DMS114 treated with DMSO at 0.1 percent for 48 hours (cell line): Measurements from ENCODE around the gene PTPRG.

Source experiments
- DNase-seq: peaks from one replicate; lab custom pipeline; 2025; ENCODE audit not compliant: unreplicated experiment; lab: John Stamatoyannopoulos, UW

The PTPRG gene

DNA sequence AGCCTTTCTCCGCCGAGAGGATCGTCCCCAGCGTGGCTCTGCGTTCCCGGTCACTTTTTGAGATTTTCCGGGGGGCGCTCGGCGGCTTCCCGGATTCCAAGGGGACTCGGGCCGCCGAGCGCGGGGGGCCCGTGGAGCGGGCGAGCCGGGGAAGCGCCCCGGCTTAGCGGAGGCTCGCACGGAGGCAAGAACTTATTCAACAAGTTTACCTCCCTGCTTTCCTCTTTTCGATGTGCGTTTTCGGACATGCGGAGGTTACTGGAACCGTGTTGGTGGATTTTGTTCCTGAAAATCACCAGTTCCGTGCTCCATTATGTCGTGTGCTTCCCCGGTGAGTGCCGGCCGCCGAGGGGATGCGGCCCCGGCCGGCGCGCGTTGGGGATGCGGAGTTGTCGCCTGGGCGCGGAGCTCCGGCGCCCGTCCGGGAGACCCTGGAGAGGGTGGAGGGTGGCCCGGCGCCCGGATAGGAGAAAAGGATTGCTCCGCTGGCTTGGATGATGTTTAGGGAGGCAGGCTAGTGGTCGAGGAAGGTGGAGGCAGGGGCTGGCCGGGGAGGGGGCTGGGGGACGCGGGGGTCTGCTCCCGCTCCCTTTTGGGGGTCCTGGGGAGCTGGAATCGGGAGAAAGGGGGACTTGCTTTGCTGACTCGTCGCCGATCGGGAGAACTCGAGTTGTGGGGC, 810 bp downstream of the PTPRG start:
- no peak for DNase-seq

DNA sequence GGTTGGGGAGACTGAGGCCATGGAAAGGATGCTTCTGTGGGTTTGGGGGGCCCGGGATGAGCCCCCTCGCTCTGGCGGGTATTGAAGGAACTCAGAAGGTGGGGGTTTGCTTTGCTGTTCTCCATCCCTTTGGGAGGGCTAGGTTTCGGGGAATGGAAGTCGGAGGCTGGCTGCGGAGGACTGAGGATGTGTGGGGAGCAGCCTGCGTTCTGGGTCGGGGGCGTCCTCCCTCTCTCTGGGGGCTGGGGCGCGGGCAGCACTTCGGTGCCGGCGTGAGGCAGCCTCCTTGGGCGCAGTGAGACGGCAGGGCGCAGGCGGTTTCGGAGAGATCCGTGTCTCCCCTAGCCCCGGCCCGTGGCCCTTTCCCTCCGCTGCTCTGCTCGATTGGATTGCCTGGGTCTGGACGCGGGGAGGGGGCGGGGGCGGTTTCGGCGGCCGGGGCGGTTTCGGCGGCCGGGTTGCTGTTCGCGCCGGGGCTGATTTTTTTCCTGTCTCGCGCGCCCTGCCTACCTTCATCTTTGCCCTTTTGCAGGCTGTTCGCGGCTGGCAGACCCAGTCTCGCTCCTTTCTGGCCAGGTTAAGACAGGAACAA, 1.4 kb downstream of the PTPRG start:
- DNase-seq: no peak

DNA sequence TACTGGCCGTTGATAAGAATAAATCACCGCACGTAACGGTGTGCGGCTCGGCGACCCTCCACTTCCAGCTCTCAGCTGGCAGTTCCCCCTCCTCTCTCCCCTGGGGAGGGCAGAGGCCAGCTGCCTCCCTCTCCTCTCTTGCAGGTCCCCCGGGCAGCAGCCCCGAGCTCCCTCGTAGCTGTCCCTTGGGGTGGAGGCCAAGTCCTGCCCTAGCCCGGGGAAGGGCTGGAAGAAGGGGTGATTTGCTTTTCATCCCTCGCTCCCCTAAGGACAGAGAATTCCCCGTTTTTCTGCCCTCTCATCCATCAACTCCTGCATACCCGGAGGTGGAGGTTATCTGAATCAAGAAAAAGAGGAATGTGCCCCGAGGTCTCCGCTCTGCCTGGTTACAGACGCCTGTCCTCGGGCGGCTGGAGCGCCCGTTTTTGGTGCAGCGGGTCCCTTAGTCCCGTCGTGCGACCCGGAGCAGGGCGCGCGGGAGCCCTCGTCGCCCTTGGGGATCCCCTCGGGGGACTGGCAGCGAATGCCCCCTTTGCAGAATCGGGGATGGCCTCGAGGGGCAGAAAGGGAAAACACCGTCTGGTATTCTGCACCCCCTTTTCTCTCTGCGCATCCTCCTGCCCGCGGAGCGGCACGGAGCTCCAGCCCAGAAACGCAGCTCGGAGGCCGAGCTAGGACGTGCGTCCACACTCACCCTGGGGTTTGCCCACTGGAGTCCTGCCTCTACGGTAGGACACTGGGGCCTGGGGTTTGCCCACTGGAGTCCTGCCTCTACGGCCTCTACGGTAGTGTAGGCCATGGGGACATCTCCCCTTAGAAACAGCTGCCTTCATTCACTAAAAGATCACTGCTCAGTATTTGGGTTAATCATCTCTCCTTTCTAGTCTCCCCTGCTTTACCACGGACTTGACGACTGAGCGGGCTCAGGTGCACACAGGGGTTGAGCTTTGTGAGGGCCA, 2.2 kb downstream of the PTPRG start:
- DNase-seq: no peak

DNA sequence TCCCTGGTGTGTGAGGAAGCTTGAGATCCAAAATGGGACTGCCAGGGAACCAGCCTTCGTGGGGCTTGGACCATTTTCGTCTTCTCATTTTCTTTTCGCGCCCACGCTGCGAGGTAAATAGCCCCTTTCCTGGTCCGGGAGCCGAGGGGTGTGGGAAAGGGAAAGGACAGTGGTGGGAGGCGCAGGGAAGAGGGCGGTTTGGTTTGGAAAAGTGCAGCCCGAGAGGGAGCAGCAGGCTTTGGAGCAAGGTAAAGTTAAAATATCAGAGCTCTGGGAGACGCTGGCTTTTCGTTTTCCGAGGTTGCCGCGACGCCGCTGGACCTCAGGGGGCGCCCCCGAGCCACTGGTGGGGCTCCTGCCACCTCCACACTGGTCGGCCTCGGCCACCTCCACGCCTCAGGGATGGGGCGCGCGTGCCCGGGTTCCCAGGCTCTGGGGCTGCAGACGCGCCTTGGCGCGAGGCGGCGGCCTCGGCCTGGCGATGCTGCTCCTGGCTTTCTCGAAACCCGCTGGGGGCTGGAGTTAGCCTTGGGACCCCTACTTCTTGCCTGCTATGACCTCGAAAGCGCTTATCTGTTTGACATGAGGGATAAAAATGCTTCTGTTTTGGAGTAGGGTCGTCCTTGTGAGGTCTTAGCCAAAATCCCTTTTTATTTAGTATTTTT, 3.2 kb downstream of the PTPRG start:
- no peak for DNase-seq

DNA sequence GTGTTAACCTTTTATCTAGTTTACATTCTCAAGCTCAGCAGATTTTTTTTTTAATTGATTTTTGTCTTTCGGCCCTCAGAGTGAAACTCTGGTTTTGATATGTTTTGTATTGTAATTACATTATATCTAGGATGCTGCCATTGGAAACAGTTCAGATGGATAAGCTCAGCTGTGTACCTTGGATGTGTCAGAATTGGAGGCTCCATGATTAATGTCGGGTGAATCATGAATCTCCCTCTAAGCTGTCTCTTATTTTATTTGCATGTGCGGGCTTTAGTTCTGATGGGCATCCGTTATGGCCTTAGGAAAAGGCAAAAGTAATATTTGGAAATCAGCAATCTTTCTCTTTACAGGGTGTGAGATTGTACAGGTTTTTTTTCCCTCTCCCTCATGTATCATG, 4.2 kb downstream of the PTPRG start:
- DNase-seq: no peak

DNA sequence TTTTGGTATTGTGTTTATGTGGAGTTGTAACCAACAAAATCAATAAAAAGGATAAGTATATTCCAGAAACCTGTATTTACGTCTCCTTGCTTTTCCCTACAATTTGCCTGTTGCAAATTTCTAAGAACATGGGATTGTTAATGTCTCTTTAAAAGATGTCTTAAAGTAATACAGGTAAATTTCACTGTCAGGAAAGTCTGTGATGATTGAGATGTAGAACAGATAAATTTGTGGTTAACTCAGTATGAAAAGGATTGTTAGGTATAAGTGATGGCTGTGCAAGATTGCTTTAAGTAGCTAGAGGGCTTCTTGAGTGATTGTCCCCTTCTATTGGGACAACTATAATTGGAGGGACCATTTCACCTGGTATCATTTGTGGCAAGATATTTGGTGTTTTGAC, 6.8 kb downstream of the PTPRG start:
- DNase-seq: no peak

DNA sequence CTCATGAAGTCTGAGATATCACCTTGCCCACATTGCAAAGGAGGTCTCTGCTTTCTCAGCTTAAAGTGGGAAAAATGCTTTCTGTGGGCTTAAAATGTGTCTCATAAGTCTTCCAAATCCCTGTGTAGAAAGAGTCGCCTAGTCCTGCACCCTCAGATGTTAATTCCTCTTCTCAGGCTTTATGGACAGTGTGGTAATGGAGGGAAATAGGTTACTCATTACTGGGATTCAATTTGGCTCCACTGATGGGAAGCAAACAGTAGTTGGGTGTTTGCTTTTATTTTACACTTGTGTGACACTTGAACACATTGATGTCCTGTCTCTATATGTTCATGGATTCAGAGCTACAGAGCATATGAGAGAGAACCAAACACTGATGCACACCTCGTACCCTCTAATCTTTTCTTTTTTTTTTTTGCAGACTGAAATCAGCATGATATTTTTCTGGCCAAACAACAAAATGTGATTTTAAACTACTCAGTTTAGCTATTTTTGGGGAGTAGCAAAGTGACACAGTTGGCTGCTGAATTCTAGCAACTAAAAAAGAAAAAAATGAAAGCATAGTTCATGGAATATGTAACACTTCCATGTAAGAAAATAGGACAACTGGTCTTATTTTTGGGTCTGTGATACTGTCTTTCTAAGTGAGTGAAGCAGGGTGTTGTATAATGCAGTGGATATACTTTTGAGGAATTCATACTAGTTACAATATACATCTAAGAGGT, 8.6 kb downstream of the PTPRG start:
- no peak for DNase-seq

DNA sequence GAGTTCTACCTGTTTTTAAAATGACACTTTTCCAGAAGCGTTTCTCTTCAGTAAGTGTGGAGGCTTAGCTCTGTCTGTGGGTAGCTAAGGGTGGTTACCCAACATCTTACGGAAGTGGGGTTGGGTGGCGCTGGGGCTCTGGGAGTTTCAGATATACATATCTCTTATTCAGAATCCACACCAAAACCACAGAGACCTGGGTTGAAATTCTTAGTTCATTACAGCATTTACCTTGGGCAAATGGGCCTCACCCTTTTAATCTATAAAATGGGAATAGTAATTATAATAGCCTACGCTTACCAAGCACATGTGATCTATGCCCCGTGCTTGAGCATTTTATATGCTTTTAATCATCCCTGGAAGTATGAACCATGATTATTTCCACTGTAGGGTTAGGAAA, 9.4 kb downstream of the PTPRG start:
- DNase-seq: no peak

DNA sequence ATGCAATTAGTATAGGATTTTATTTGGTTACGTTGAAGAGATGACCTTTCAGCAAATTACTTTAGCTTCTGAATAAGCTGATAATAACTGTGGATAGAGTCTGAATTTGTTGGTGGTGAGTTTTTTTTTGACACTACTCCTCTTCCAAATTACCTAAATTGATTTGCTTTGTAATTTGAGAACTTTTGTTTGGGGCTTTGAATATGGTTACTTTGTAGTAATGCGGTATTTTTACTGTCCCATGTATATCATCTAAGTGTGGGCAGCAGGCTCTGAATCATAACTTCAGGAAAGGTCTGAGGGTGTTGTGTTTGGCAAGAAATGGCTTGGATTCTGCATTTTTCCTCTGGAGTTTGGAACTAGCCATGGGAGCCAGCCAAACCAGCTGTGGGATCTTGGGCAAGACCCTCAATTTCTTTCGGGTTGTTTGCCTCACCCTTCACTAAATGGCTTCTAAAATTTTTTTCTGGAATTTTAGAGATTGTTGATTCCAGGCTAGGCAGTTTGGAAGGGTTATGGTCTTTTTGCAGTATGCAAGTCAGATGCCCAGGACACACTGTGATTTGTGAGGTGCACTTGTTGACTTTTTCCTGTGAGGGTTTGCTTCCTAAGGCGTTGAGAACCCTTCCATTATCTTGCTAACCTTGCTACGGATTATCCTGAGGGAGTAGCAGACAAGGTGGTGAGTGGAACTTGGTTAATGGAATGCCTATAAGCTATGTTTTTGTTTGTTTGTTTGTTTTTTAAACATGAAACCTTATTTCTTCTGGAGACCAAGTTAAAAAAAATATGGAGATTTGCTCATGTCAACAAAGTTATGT, 10.4 kb downstream of the PTPRG start:
- DNase-seq: no peak

DNA sequence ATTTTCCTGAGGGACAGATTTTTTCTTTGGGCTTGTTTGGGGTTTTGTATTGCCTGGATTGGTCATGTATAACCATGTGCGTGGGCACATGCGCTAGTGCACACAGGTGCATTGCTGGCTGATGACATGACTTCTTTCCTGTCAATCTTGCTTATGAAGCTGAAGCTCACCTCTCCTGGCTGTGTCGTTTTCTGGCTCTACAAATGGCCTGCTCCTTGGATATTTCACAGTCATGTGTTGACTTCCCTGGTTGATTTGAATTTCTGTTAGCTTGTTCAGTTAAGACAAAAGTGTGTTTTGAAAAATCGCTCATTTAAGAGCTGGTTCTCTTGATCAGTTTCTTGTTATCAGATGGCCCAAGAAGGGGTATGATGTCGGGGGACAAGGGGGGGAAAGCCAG, 11.5 kb downstream of the PTPRG start:
- no peak for DNase-seq

DNA sequence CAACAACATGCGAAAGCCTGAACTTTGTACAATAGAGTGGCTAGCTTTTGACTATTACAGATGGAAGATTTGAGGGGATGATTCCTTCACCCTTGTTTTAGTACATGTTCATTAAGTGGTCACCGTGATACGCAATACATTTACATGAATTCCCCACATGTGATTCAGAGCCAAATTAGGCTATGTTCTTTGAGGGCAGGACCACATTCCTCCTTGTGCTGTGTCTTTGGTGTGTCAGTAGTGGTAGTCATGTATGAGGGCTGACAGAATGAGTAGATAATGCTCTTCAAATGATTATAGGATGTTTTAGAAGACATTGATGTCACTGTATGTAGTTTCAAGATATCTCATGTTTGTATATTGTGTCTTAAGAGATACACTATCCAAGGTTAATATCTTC, 12.1 kb downstream of the PTPRG start:
- DNase-seq: no peak

DNA sequence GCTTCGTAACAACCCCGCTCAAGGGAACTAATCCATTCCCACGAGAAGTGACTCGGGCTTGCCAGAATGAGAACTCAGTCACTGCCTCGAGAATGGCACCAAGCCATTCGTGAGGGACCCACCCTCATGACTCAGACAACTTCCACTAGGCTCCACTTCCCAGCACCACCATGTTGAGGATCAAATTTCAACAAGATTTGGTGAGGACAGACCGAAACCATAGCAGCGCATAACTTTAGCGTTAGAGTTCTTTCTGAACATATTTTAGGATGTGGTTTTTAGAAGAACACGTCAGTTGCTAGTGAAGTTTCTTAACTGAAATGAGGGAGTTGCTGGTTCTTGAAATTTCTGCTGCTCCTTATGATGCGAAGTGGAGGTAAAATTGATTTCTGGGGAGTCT, 13.5 kb downstream of the PTPRG start:
- DNase-seq: no peak

DNA sequence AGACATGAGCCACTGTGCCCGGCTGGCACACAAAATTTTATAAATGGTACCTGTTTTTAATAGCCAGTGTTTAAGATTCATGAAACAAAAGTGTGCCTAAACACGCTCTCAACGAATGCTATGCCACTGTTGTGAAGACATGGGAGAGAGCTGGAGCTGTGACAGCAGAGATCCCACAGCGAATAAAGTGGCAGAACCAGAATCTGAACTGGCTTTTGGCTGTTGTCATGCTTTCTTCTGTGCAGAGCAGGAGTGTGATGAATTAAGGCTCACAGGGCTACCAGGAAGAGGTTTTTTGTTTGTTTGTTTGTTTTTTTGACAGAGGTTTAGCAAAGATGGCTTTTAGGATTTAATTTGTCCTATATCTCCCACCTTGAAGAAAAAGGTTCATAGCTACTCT, 14.5 kb downstream of the PTPRG start:
- no peak for DNase-seq

DNA sequence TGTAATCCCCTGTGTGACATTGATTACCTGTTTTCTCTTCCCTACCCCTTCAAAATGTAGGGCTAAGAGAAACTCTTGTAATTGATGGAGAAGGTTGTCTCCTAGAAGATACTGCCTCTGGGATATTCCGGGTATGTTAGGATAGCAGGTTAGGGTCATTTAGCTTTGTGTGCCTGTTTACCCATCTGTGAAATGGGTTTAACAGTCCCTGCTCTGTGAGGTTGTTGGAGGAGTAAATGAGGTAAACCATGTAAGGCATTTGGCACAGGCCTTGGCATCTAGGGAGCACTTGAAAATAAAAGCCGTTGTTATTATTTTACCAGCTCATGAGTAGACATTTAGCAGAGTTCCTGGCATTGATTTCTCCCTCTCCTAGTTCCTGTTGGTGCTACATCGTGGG, 16.4 kb downstream of the PTPRG start:
- DNase-seq: no peak

DNA sequence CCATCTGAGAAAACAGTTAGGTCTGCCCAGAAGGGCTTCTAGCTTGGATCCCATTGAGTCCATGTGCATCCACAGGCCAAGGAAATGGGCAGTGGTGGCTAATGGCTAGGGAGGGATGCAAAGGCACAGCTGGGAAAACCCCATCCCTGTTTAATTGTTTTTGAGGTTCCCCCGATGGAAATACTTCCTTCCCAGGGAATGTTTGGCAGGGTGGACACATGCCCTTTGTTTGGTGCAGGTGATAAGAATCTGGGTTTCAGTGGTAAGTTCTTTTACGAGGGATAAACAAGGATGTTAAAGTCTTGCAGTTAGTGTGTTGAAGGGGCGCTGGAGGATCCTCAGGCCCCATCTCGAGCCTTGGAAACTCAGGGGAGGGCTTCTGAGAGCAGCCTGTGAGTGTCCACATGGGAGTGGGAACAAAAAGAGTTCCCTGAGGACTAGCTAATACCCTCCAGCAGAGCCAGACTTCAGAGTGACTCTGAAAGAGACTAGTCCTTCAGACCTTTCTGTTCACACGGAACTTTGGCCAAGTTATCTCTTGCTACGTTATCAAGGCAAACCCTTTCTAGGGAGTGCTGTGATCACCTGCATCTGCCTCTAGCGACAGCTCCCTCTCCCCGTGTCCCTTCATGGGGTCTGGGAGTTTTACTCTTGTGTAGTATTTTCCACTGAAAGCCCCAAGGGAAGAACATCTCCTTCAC, 17.4 kb downstream of the PTPRG start:
- no peak for DNase-seq

DNA sequence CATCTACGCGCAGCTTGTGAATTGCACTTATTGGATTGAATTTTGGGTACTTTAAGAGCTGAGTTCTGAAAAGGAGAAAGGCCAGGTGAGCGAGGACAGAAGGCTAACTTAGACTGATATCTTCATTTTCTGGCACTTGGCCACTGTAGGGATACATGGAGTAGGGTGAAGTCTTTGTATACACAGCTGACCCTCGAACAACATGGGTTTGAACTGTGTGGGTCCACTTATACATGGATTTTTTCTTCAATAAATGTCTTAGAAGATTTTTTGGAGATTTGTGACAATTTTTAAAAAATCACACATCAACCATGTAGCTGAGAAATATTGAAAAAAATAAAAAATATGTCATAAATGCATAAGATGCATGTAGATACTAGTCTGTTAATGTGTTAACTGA, 18.3 kb downstream of the PTPRG start:
- DNase-seq: no peak

DNA sequence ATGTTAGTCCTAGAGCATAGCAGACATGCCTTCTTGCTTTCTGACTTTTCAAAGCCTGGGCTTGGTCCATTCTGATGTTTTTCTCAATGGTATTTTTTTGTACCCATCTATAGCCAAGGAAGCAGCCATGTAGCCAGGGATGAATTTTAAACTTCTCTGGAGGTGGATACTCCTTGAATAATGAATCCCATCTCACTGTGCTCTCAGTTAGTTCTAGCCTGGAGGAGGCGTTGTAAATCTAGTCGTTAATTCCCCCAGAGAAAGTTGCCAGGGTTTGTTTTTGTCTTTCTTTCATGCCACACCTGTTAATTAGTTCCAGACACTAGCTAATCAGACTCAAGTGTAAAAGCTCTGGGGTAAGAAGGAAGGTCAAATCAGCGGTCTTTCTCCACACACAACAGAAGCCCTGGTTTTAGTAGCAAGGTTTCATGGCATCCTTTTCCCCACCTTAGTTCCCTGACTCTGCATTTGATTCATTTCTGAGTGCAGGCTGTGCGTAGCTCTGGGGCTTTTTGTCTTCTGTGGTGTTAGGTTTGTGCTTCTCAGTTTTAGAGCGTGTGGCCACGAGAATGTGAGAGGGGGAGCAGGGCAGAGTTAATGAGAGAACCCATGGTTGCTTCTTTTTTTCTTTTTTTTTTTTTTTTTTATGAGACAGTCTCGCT, 19.7 kb downstream of the PTPRG start:
- DNase-seq: no peak

DNA sequence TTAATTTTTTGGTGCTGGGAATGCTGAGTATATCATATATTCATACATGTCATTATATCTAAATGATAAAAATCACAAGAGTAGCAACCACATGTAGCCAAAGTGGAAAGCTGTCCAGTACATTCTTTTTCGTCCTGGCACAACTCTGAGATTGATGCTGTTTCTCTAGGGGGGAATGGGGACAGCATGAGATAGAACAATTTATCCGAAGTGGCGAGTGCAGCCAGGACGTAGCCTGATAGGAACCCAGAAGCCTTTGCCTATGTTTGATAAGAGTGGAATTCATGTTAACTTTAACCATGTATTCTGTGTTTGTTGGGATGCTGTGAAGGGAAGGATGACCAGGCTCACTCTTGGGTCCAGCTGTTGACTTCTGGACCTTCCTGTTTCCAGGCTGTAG, 20.9 kb downstream of the PTPRG start:
- no peak for DNase-seq

DNA sequence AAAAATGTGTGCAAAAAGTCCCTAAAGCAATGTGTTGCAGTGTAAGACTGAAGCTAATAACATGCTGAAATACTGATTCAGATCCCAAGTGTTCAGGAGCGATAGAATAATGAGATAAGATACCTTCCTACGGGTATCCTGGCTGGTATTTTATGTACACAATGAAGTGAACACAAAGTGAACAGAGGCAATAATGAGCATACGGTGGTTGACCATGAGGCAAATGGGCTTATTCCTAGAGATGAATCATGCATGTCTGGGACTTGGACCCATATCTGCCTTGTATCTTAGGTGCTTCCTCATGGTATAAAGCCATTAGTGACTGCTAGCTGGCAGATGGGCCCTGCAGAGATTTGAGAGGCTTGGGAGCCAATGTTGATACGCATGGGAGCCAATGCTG, 21.5 kb downstream of the PTPRG start:
- no peak for DNase-seq
